Thyroid gland (tissue), 4 donors: Measurements from ENCODE around the gene LYRM9.

Source experiments
- CTCF ChIP-seq, 6 experiments: fragments of 200-600 bp in 3 of 6; fragments of 450-650 bp in 3 of 6; sonication (generic) in 3 of 6; IDR thresholded peaks; one replicate each; pipeline ENCODE4 v1.5.1; 2016 to 2019; ENCODE audit warnings: antibody characterized with exemption in 6 of 6, mild to moderate bottlenecking in 2 of 6, inconsistent platforms in 1 of 6, moderate library complexity in 1 of 6
- POLR2A ChIP-seq, 2 donors: fragments of 450-650 bp; IDR thresholded peaks; one replicate each; pipeline ENCODE4 v1.6.1; 2017; ENCODE audit warnings: antibody characterized with exemption in 2 of 2, mild to moderate bottlenecking in 2 of 2, moderate library complexity in 1 of 2

DNA sequence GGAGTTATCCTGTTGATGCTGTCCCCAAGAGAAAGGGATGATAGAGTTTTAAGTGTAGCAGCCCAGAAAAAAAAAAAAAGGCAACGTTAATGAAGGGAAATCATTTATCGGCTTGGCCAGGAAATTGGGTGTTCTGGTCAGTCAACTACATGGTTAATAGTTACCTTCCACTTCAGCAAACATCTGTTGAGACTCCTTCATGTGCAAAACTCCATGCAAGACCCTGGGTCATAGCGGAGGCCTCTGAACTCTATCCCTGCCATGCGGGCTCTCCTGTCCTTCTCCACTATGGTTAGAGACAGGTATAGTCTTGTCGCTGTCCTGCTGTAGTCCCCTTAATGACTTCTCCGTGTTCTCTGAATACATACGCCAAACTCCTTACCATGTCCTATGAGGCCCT is 3.5 kb upstream of the LYRM9 start:
- no peak for TF ChIP-seq CTCF (IDR thresholded peaks at IDR 0.05)
- no peak for TF ChIP-seq POLR2A (IDR thresholded peaks at IDR 0.05)
